Gastroesophageal sphincter (tissue), 3 donors: ENCODE results near the gene ARHGAP6.

ENCODE experiments used
- POLR2A ChIP-seq, 2 donors: fragments of 450-650 bp; IDR thresholded peaks; one replicate each; pipeline ENCODE4 v1.6.1; 2017; ENCODE audit warnings: antibody characterized with exemption in 2 of 2, mild to moderate bottlenecking in 2 of 2, moderate library complexity in 1 of 2
- POLR2AphosphoS5 ChIP-seq: sonication (generic); formaldehyde crosslinking; IDR thresholded peaks from one replicate; pipeline ENCODE4 v1.6.1; 2017; ENCODE audit warnings: antibody characterized with exemption
- TF ChIP-seq, protein P1 (sequence below), 4 experiments: fragments of 200-600 bp in 2 of 4; fragments of 450-650 bp in 2 of 4; sonication (generic) in 1 of 4; IDR thresholded peaks; one replicate each; pipeline ENCODE4 v1.5.1; 2017 to 2019; ENCODE audit warnings: antibody characterized with exemption in 4 of 4, mild to moderate bottlenecking in 2 of 4, moderate library complexity in 2 of 4

DNA sequence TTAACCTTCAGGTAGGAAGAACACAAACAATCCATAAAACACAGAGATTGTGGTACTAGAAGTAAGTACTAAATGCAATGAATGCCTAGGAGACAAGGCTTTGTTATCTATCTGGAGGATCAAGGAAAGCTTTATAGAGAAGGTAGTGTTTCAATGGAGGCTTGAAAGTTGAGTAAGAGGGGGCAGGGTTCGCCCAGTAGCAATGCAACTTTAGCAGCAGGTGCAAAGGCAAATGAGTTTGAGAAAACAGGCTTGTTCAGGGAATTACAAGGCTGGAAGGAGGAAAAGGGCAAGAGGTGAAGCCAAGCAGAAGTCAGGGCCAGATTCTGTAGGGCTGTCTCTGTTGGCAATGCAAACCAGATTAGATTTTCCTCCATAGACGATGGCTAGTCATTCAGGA is 408.0 kb downstream of the ARHGAP6 start:
- TF ChIP-seq, protein P1, sequence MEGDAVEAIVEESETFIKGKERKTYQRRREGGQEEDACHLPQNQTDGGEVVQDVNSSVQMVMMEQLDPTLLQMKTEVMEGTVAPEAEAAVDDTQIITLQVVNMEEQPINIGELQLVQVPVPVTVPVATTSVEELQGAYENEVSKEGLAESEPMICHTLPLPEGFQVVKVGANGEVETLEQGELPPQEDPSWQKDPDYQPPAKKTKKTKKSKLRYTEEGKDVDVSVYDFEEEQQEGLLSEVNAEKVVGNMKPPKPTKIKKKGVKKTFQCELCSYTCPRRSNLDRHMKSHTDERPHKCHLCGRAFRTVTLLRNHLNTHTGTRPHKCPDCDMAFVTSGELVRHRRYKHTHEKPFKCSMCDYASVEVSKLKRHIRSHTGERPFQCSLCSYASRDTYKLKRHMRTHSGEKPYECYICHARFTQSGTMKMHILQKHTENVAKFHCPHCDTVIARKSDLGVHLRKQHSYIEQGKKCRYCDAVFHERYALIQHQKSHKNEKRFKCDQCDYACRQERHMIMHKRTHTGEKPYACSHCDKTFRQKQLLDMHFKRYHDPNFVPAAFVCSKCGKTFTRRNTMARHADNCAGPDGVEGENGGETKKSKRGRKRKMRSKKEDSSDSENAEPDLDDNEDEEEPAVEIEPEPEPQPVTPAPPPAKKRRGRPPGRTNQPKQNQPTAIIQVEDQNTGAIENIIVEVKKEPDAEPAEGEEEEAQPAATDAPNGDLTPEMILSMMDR (IDR thresholded peaks at IDR 0.05) = no peak
- TF ChIP-seq POLR2A (IDR thresholded peaks at IDR 0.05) (no peak), POLR2AphosphoS5 (no peak)
